Neuronal stem cell (in vitro differentiated cells): Measurements from ENCODE around the gene SEC24D.

Experiments
- DNase-seq: peaks from one replicate; pipeline ENCODE4 v3.0.0-alpha.2; 2013; ENCODE audit warnings: low spot score
- H2AFZ ChIP-seq: one replicate; pipeline ENCODE4 v1.6.1; 2013; ENCODE audit warnings: mild to moderate bottlenecking, low read length, inconsistent platforms
- H2AK5ac ChIP-seq: 2 replicates; pipeline ENCODE4 v1.6.1; 2013; ENCODE audit warnings: low read depth, mild to moderate bottlenecking, inconsistent platforms, low read length, moderate library complexity, mixed read lengths
- H2BK120ac ChIP-seq: 2 replicates; pipeline ENCODE4 v1.6.1; 2013; ENCODE audit warnings: low read depth, mild to moderate bottlenecking, inconsistent platforms, low read length, moderate library complexity, mixed read lengths
- H2BK12ac ChIP-seq: one replicate; pipeline ENCODE4 v1.6.1; 2013; ENCODE audit warnings: low read length, inconsistent platforms
- H2BK15ac ChIP-seq: 2 replicates; pipeline ENCODE4 v1.6.1; 2013; ENCODE audit warnings: mild to moderate bottlenecking, low read length, inconsistent platforms, mixed read lengths
- H2BK5ac ChIP-seq: one replicate; pipeline ENCODE4 v1.6.1; 2013; ENCODE audit warnings: inconsistent platforms, mild to moderate bottlenecking, low read length, moderate library complexity
- H3K14ac ChIP-seq: one replicate; pipeline ENCODE4 v1.6.1; 2013; ENCODE audit warnings: low read length, inconsistent platforms
- H3K18ac ChIP-seq: 2 replicates; pipeline ENCODE4 v1.6.1; 2013; ENCODE audit warnings: low read length, inconsistent platforms
- H3K23ac ChIP-seq: 2 replicates; pipeline ENCODE4 v1.6.1; 2013; ENCODE audit warnings: low read depth, mild to moderate bottlenecking, mixed read lengths, low read length, inconsistent platforms; ENCODE audit not compliant: poor library complexity
- H3K27ac ChIP-seq: replicated peaks from 3 replicates; pipeline ENCODE4 v1.5.1; 2013; ENCODE audit warnings: low read length, inconsistent platforms
- H3K27me3 ChIP-seq, 3 experiments: 2 replicates each; pipeline ENCODE4 v1.6.1; 2013; ENCODE audit warnings: low read length in 3 of 3, mild to moderate bottlenecking in 2 of 3, inconsistent platforms in 1 of 3, low read depth in 1 of 3, mixed read lengths in 1 of 3, moderate library complexity in 1 of 3; ENCODE audit not compliant: control insufficient read depth in 3 of 3, insufficient read depth in 3 of 3
- H3K36me3 ChIP-seq, 2 donors: replicated peaks in 1 of 2; 2 replicates each; pipeline ENCODE4 v1.6.1; 2013; ENCODE audit warnings: low read length in 2 of 2; ENCODE audit not compliant: control insufficient read depth in 2 of 2, insufficient read depth in 2 of 2
- H3K4ac ChIP-seq: 2 replicates; pipeline ENCODE4 v1.6.1; 2013; ENCODE audit warnings: inconsistent platforms, mild to moderate bottlenecking, low read length, moderate library complexity
- H3K4me1 ChIP-seq, 2 donors: 1 replicate in 1 of 2; 2 replicates in 1 of 2; pipeline ENCODE4 v1.6.1; 2013; ENCODE audit warnings: low read length in 2 of 2, low read depth in 1 of 2; ENCODE audit not compliant: control insufficient read depth in 2 of 2, insufficient read depth in 1 of 2
- H3K4me2 ChIP-seq: one replicate; pipeline ENCODE4 v1.6.1; 2013; ENCODE audit warnings: mild to moderate bottlenecking, low read length, inconsistent platforms; ENCODE audit not compliant: insufficient read depth, poor library complexity, severe bottlenecking
- H3K4me3 ChIP-seq, 2 donors: 2 replicates each; pipeline ENCODE4 v1.5.1; 2013; ENCODE audit warnings: low read length in 2 of 2, mild to moderate bottlenecking in 2 of 2, inconsistent platforms in 1 of 2, moderate library complexity in 1 of 2
- H3K79me1 ChIP-seq: one replicate; pipeline ENCODE4 v1.6.1; 2013; ENCODE audit warnings: low read depth, mild to moderate bottlenecking, inconsistent platforms, low read length, moderate library complexity
- H3K9ac ChIP-seq: one replicate; pipeline ENCODE4 v1.6.1; 2013; ENCODE audit warnings: mild to moderate bottlenecking, low read depth, low read length, inconsistent platforms; ENCODE audit not compliant: poor library complexity
- H3K9me3 ChIP-seq, 2 donors: replicated peaks in 1 of 2; 2 replicates each; pipeline versions ENCODE3 to v1.6.1; 2013; ENCODE audit warnings: low read length in 2 of 2, mild to moderate bottlenecking in 2 of 2, inconsistent platforms in 1 of 2, low read depth in 1 of 2, mixed read lengths in 1 of 2, moderate library complexity in 1 of 2; ENCODE audit not compliant: control insufficient read depth in 2 of 2, insufficient read depth in 1 of 2
- H4K8ac ChIP-seq: one replicate; pipeline ENCODE4 v1.6.1; 2013; ENCODE audit warnings: low read depth, mild to moderate bottlenecking, inconsistent platforms, low read length, moderate library complexity
- H4K91ac ChIP-seq: one replicate; pipeline ENCODE4 v1.6.1; 2013; ENCODE audit warnings: low read length, low read depth, mild to moderate bottlenecking, inconsistent platforms; ENCODE audit not compliant: poor library complexity
- WGBS, 2 donors: extraction: QIAGEN DNeasy Blood & Tissue Kit; methylation state at CpG; one replicate each; pipeline ENCODE4 v1.1.7; 2013; ENCODE audit warnings: missing lambda C conversion rate in 2 of 2, mixed read lengths in 1 of 2; ENCODE audit not compliant: insufficient read length in 2 of 2, insufficient replicate concordance in 1 of 2; ENCODE audit errors: extremely low coverage in 2 of 2; 5-methylcytosine and 5-hydroxymethylcytosine counted together

Gene SEC24D

DNA sequence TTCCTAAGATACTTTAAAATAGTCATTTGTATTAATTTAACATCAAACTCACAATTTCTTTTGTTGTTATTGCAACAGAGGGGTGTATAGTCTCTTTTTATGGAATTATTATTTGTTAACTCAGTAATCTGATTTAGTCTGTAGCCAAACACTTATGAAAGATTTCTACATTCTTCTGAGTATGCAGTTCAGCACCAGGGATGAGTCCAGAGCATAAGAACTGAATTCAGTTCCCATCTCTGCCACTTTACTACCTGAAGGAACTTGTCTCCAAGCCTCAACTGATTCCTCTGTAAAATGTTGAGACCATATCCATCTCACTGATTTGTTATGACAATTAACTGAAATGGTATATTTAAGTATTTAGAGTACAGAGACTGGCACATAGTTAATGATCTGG, 105.2 kb downstream of the SEC24D start:
- H3K4ac ChIP-seq = no peak overlapping the region

DNA sequence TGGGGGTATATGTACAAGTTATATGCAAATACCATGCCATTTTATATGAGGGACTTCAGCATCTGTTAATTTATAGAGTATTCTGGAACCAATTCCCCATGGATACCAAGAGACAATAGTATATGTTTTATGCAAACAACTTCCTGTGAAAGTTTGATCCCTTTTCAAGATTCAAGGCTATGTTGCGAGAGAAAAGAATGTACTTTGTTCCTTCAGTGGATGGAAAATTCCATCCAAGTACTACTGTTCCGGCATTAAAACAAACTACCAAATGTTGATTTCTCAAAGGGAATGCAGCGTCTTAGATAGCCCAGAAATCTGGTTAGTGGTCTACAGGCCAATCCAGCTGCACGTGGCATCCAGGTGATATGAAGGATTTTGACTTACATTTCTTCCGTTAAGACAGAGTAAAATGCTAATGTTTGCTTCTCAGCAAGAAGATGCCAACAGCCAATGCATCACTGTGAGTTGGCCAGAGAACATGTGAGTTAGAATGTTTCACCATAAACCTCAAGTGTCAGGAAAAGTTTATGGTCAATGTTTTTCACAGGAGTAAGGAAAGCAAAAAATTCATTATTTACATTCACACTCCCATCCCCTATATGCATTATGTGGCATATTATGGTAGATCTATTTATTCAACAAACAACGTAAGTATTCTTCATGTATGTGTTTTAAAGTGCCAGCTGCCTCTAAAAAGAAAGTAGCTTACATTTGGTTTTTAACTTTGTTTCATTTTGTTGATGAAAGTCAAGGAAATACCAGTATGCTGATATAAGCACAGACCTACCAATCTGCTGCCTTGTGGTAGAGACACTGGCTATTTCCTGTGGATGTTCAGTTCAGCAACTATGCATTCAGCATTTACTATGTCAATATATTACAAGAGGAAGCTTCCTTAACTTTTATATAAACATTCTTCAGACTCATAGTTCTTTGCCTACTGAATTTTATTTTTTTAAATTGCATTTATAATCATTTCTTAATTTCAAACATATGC, 106.3 kb downstream of the SEC24D start:
- Histone ChIP-seq H3K4me2 (no peak overlapping the region), H2AK5ac (no peak overlapping the region), H3K36me3 (peaks cover 14 to 33% of the 10 kb centered on the region in 2 donors), H2BK120ac (no peak overlapping the region), H3K23ac (no peak overlapping the region), H3K27me3 (no peaks in the 10 kb centered on the region), H2BK15ac (no peak overlapping the region), H2BK12ac (no peak overlapping the region), H4K91ac (no peak overlapping the region), H3K4ac (no peak overlapping the region), H3K4me1 (no peaks in the 10 kb centered on the region), H3K79me1 (no peaks in the 10 kb centered on the region), H3K18ac (no peak overlapping the region), H2AFZ (no peak overlapping the region), H4K8ac (no peak overlapping the region), H3K9me3 (no peaks in the 10 kb centered on the region), H3K27ac (no peak overlapping the region), H3K4me3 (no peak overlapping the region), H2BK5ac (no peak overlapping the region), H3K14ac (no peak overlapping the region), H3K9ac (no peak overlapping the region)
- DNase-seq = no peak
- WGBS, 2 donors = no CpG with 5 or more reads among the region's 6 CpGs

More for the DNA sequence above, 105.2 kb downstream of the SEC24D start:
- no peak overlapping the region for H3K14ac ChIP-seq
- H3K27ac ChIP-seq = no peak overlapping the region
- no peak overlapping the region for H2AK5ac ChIP-seq
- H3K9me3 ChIP-seq = no peaks in the 10 kb centered on the region
- no peak for DNase-seq
- no peaks in the 10 kb centered on the region for H3K4me1 ChIP-seq
- no peak overlapping the region for H2BK15ac ChIP-seq
- no peak overlapping the region for H3K4me3 ChIP-seq
- no peak overlapping the region for H4K91ac ChIP-seq
- no peaks in the 10 kb centered on the region for H3K27me3 ChIP-seq
- no peak overlapping the region for H3K9ac ChIP-seq
- H2AFZ ChIP-seq = no peak overlapping the region
- H4K8ac ChIP-seq = no peak overlapping the region
- H3K18ac ChIP-seq = no peak overlapping the region
- H2BK120ac ChIP-seq = no peak overlapping the region
- no peak overlapping the region for H2BK12ac ChIP-seq
- H3K4me2 ChIP-seq = no peak overlapping the region
- H3K23ac ChIP-seq = no peak overlapping the region
- H3K36me3 ChIP-seq = peaks cover 14 to 30% of the 10 kb centered on the region in 2 donors
- no peak overlapping the region for H2BK5ac ChIP-seq
- H3K79me1 ChIP-seq = no peaks in the 10 kb centered on the region

DNA sequence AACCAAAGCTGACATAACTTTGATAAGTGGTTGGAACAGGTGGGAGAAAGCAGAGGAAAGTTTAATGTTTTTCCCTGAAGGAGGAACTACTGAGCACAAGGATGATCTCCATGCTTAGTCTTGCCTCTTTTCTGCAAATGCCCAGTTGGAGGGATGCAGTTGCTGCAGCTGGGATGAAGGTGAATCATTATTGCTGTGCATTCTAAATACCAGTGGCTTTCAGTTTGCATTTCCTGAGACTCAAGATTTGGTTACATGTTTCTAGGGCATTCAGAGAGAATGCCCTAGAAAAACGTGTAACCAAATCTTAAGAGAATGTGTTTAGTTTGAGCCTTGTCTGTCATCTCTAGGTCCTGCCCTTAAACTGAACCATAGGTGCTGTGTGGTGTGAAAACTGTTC, 108.6 kb downstream of the SEC24D start:
- Histone ChIP-seq H3K79me1 (no peaks in the 10 kb centered on the region), H2AFZ (no peak overlapping the region), H3K23ac (no peak overlapping the region), H3K4me2 (no peak overlapping the region), H2BK120ac (no peak overlapping the region), H4K91ac (no peak overlapping the region), H4K8ac (no peak overlapping the region), H3K9me3 (no peaks in the 10 kb centered on the region), H3K27me3 (no peaks in the 10 kb centered on the region), H2AK5ac (no peak overlapping the region), H3K14ac (no peak overlapping the region), H3K27ac (no peak overlapping the region), H3K4ac (no peak overlapping the region), H3K4me3 (no peak overlapping the region), H3K4me1 (no peaks in the 10 kb centered on the region), H2BK15ac (no peak overlapping the region), H2BK5ac (no peak overlapping the region), H3K18ac (no peak overlapping the region), H3K9ac (no peak overlapping the region), H3K36me3 (peaks cover 11 to 31% of the 10 kb centered on the region in 2 donors), H2BK12ac (no peak overlapping the region)
- WGBS, 2 donors = no CpG with 5 or more reads among the region's 1 CpG
- no peak for DNase-seq

DNA sequence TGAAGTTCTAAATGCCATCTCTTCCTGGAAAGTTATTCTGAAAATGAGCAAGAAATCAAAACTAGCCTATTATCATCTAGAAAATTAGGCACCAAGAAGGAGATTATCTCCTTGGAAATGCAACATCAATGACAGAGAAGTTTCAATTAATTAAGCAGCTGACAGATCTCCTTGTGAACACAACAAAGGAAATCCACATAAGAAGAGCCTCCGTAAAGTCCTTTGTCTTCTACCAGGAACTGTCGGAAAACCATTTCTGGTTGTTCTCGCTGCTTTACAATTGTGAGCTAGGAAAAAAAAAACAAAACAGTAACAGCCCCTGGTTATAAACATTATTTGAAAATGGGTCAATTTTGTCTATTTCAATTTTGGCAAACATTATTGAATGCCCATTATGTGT, 112.6 kb downstream of the SEC24D start:
- no peak overlapping the region for H2BK5ac ChIP-seq
- no peak overlapping the region for H2AK5ac ChIP-seq
- H3K27me3 ChIP-seq = no peaks in the 10 kb centered on the region
- H3K23ac ChIP-seq = no peak overlapping the region
- no peak overlapping the region for H3K9ac ChIP-seq
- H2BK15ac ChIP-seq = no peak overlapping the region
- H3K9me3 ChIP-seq = no peaks in the 10 kb centered on the region
- H2AFZ ChIP-seq = no peak overlapping the region
- no peak overlapping the region for H3K18ac ChIP-seq
- no peak overlapping the region for H4K91ac ChIP-seq
- no peak overlapping the region for H4K8ac ChIP-seq
- H3K4me2 ChIP-seq = no peak overlapping the region
- H3K36me3 ChIP-seq = peaks cover 9 to 19% of the 10 kb centered on the region in 2 donors
- no peak for DNase-seq
- H3K4me1 ChIP-seq = no peaks in the 10 kb centered on the region
- no peak overlapping the region for H3K27ac ChIP-seq
- no peak overlapping the region for H2BK12ac ChIP-seq
- no peaks in the 10 kb centered on the region for H3K79me1 ChIP-seq
- no peak overlapping the region for H2BK120ac ChIP-seq
- H3K14ac ChIP-seq = no peak overlapping the region
- no peak overlapping the region for H3K4ac ChIP-seq
- H3K4me3 ChIP-seq = no peak overlapping the region
- WGBS, 2 donors = no CpG with 5 or more reads among the region's 3 CpGs
